A549 (cell line): ENCODE results near the gene C11orf91. TPM values are rescaled to one million over a fixed set of nuclear protein-coding genes. Genes with fewer than 3 reads are reported as not detected.

Source experiments
- ATAC-seq, 2 experiments: fragments of 200-7000 bp in 1 of 2; fragments of >200 bp in 1 of 2; cut with Nextera tagmentation in 1 of 2; cut with Tn5 transposase in 1 of 2; 3 replicates each; pipeline versions ENCODE4 v1.8.0 to v1.9.1; 2018 to 2020; ENCODE audit warnings: mild to moderate bottlenecking in 1 of 2, moderate library complexity in 1 of 2
- CTCF ChIA-PET: fragments of 300-600 bp; sonication (Branson Sonifier 250); formaldehyde crosslinking; extraction: SDS; loops from one replicate; lab custom pipeline; 2021; ENCODE audit warnings: antibody characterized with exemption, inconsistent platforms; lab: Yijun Ruan, JAX
- POLR2A ChIA-PET: fragments of 350-600 bp; formaldehyde crosslinking; extraction: SDS; loops from one replicate; lab custom pipeline; 2021; ENCODE audit warnings: antibody characterized with exemption, inconsistent platforms; lab: Yijun Ruan, JAX
- DNase-seq, 2 experiments: peaks; one replicate each; pipeline versions ENCODE4 v3.0.0 to v3.0.0-alpha.2; 2011 to 2016; ENCODE audit warnings: low read depth in 1 of 2, low spot score in 1 of 2
- FAIRE-seq: peaks from 2 replicates; lab custom pipeline; 2011; peaks lifted over from hg19 to GRCh38; lab: Jason Lieb, UNC
- H3K27ac ChIP-seq, 2 experiments: fragments of >200 bp; sonication (Bioruptor Twin); formaldehyde crosslinking; 3 replicates each; pipeline ENCODE4 v1.5.1; 2016 to 2017
- H3K4me1 ChIP-seq: fragments of >200 bp; sonication (Bioruptor Twin); formaldehyde crosslinking; 3 replicates; pipeline ENCODE4 v1.6.1; 2016
- H3K4me2 ChIP-seq: fragments of >200 bp; sonication (Bioruptor Twin); formaldehyde crosslinking; 3 replicates; pipeline ENCODE4 v1.6.1; 2016
- H3K4me3 ChIP-seq: fragments of >200 bp; sonication (Bioruptor Twin); formaldehyde crosslinking; 3 replicates; pipeline ENCODE4 v1.5.1; 2016
- H3K9me3 ChIP-seq: fragments of >200 bp; sonication (Bioruptor Twin); formaldehyde crosslinking; 3 replicates; pipeline ENCODE4 v1.6.1; 2016
- CBX2 ChIP-seq: fragments of 200-600 bp; sonication (generic); IDR thresholded peaks from 2 replicates; pipeline ENCODE4 v1.6.1; 2016; ENCODE audit warnings: low read depth, mild to moderate bottlenecking, borderline replicate concordance
- CTCF ChIP-seq: fragments of >200 bp; sonication (Bioruptor Twin); formaldehyde crosslinking; IDR thresholded peaks from 3 replicates; pipeline ENCODE4 v1.5.1; 2016
- HES2 ChIP-seq: fragments of >200 bp; sonication (Bioruptor Twin); formaldehyde crosslinking; IDR thresholded peaks from 2 replicates; pipeline ENCODE4 v1.6.1; 2016
- HEYL ChIP-seq: fragments of 250-450 bp; sonication (Bioruptor Pico); IDR thresholded peaks from 2 replicates; pipeline ENCODE4 v1.8.0; 2021; ENCODE audit warnings: mild to moderate bottlenecking, moderate library complexity
- HMGXB4 ChIP-seq: fragments of 250-450 bp; sonication (Bioruptor Pico); IDR thresholded peaks from 2 replicates; pipeline ENCODE4 v1.5.0; 2021; ENCODE audit warnings: mild to moderate bottlenecking, moderate library complexity, borderline replicate concordance
- HOXB5 ChIP-seq: fragments of 250-450 bp; sonication (Bioruptor Pico); IDR thresholded peaks from 2 replicates; pipeline ENCODE4 v1.5.0; 2020; ENCODE audit warnings: mild to moderate bottlenecking, moderate library complexity
- JUN ChIP-seq, 2 experiments: fragments of >200 bp; sonication (Bioruptor Twin); formaldehyde crosslinking; IDR thresholded peaks; 2 replicates in 1 of 2; 3 replicates in 1 of 2; pipeline ENCODE4 v1.6.1; 2016 to 2017
- KDM1A ChIP-seq: fragments of 200-600 bp; sonication (generic); IDR thresholded peaks from 2 replicates; pipeline ENCODE4 v1.6.1; 2016; ENCODE audit warnings: low read depth, mild to moderate bottlenecking
- MAFK ChIP-seq: fragments of 450-650 bp; IDR thresholded peaks from 2 replicates; pipeline ENCODE4 v1.6.1; 2014; ENCODE audit not compliant: partially characterized antibody
- NFE2L2 ChIP-seq: fragments of 150-350 bp; conservative IDR thresholded peaks from 2 replicates; pipeline ENCODE4 v1.6.1; 2014; ENCODE audit warnings: low read length
- NR3C1 ChIP-seq: fragments of >200 bp; sonication (Bioruptor Twin); formaldehyde crosslinking; IDR thresholded peaks from 3 replicates; pipeline ENCODE4 v1.6.1; 2017
- RAD21 ChIP-seq, 2 experiments: fragments of >200 bp in 1 of 2; sonication (Bioruptor Twin) in 1 of 2; formaldehyde crosslinking in 1 of 2; IDR thresholded peaks in 1 of 2; conservative IDR thresholded peaks in 1 of 2; 2 replicates in 1 of 2; 3 replicates in 1 of 2; pipeline ENCODE4 v1.6.1; 2012 to 2018; ENCODE audit warnings: inconsistent platforms in 1 of 2
- RARB ChIP-seq: fragments of 250-450 bp; sonication (Bioruptor Pico); IDR thresholded peaks from 2 replicates; pipeline ENCODE4 v1.8.0; 2021; ENCODE audit warnings: mild to moderate bottlenecking, moderate library complexity
- RCOR1 ChIP-seq: fragments of 150-350 bp; IDR thresholded peaks from 2 replicates; pipeline ENCODE4 v1.6.1; 2014; ENCODE audit warnings: antibody characterized with exemption, low read length, low read depth
- REST ChIP-seq: fragments of 200-600 bp; sonication (generic); IDR thresholded peaks from 2 replicates; pipeline ENCODE4 v1.6.1; 2016; ENCODE audit warnings: antibody characterized with exemption, mild to moderate bottlenecking, moderate library complexity
- SMC3 ChIP-seq: fragments of >200 bp; sonication (Bioruptor Twin); formaldehyde crosslinking; IDR thresholded peaks from 3 replicates; pipeline ENCODE4 v1.6.1; 2018; ENCODE audit warnings: inconsistent platforms
- USF2 ChIP-seq: fragments of 450-650 bp; IDR thresholded peaks from 2 replicates; pipeline ENCODE4 v1.6.1; 2014; ENCODE audit warnings: antibody characterized with exemption
- whole genome bisulfite sequencing: methylation state at CpG from one replicate; pipeline ENCODE4 v1.1.6; 2017; ENCODE audit errors: missing lambda C conversion rate; 5-methylcytosine and 5-hydroxymethylcytosine counted together
- polyA plus RNA-seq, 4 experiments: library from polyadenylated mRNA; depleted of rRNA in 3 of 4; stranded (reverse); fragments of >200 nt; fragmentation: RNase III in 1 of 4; extraction: RNeasy Plus Mini Kit Qiagen cat#74134 plus additional on column Dnase treatment in 1 of 4; gene quantifications; 2 replicates in 3 of 4; 3 replicates in 1 of 4; pipeline ENCODE4 v1.2.3, GENCODE V29; 2011 to 2017

C11orf91 gene
- polyA plus RNA-seq, 2 of the 4 experiments (the other 2 are of a cell fraction): 0.15 TPM; not detected in 1

GRCh38 chr11:33742249-33742851 is 41.7 kb upstream of the C11orf91 start:
- Histone ChIP-seq H3K4me3 (no peak overlapping the region), H3K9me3 (no peaks in the 10 kb centered on the region), H3K4me2 (no peak overlapping the region; the same call in 2 of the 3 replicates), H3K4me1 (peaks cover 21% of the 10 kb centered on the region), H3K27ac (peak overlapping the region; percentile 16; a peak in 2 of 6 replicates)
- ChIA-PET POLR2A (interaction anchor here (0.6 to 1.7 kb wide), 4 partner anchors 26 to 367 kb away, joined by 3 to 17 read pairs (median 7); partner anchors contain the start of gene C11orf91), CTCF (interaction anchor here (0.5 to 3.1 kb wide), 52 partner anchors 9 to 884 kb away, joined by 3 to 45 read pairs (median 5); partner anchors contain the start of genes C11orf91, FBXO3 and KIAA1549L)
- no peak for FAIRE-seq
- TF ChIP-seq RARB (CRISPR knock-in tag) (no peak), HES2 (no peak), SMC3 (peak; percentile 74), HEYL (CRISPR knock-in tag) (no peak), HOXB5 (CRISPR knock-in tag) (no peak), NFE2L2 (no peak), JUN (IDR thresholded peaks at IDR 0.05) (no peak), CBX2 (no peak), RAD21 (conservative IDR thresholded peaks at IDR 0.05 in 1 of 2, IDR thresholded peaks at IDR 0.05 in 1 of 2) (peak; percentile 73 to 86), CTCF (peak; percentile 77), KDM1A (no peak), MAFK (no peak), REST (no peak), NR3C1 (no peak)
- 59% methylated on average over 3 of the region's 3 CpGs for WGBS
- ATAC-seq: peak; percentile 76 to 82; a peak in 4 of 6 replicates
- DNase-seq: no peak

GRCh38 chr11:33741806-33742205 is 41.2 kb upstream of the C11orf91 start:
- ATAC-seq (no peak), DNase-seq (no peak)
- no peaks in the 10 kb centered on the region for H3K9me3 ChIP-seq
- CTCF ChIA-PET: interaction anchor here (0.6 to 3.1 kb wide), 46 partner anchors 8 to 883 kb away, joined by 3 to 45 read pairs (median 6); partner anchors contain the start of genes C11orf91, FBXO3 and KIAA1549L
- TF ChIP-seq NR3C1 (no peak), CTCF (no peak), MAFK (peak; percentile 85), USF2 (no peak), HMGXB4 (CRISPR knock-in tag) (no peak), RCOR1 (no peak)
- TF ChIP-seq, all 56 proteins: peak for 1
- H3K4me3 ChIP-seq: no peak overlapping the region
- no peak overlapping the region; the same call in 2 of the 3 replicates for H3K4me2 ChIP-seq
- peak overlapping the region; percentile 16; a peak in 2 of 6 replicates for H3K27ac ChIP-seq
- peaks cover 26% of the 10 kb centered on the region for H3K4me1 ChIP-seq
- 69% methylated on average over 7 of the region's 7 CpGs for WGBS
- FAIRE-seq: no peak
- POLR2A ChIA-PET: interaction anchor here (0.6 to 1.7 kb wide), 4 partner anchors 26 to 366 kb away, joined by 3 to 17 read pairs (median 7); partner anchors contain the start of gene C11orf91
